Hematopoietic multipotent progenitor cell treated with erythropoietin and hydrocortisone succinate and interleukin-3 and kit ligand, for 8 days (in vitro differentiated cells): ENCODE data around the gene NNT.
"Not testable (repeated sequence)": the region's sequence is repeated elsewhere in the genome, so short reads cannot be mapped to it uniquely, and the experiment has no call there.

Experiments used
- DNase-seq: peaks from one replicate; pipeline ENCODE4 v3.0.0-alpha.2; 2015

Gene NNT

GRCh38 chr5:43728581-43728980 lies 125.6 kb downstream of the NNT start:
- DNase-seq, result no peak

- DNase-seq, result peak; percentile 39
Measured at GRCh38 chr5:43729846-43730478, 127.0 kb downstream of the NNT start.

- DNase-seq, result no peak
Measured at GRCh38 chr5:43730832-43731342, 127.9 kb downstream of the NNT start.

- DNase-seq, result no peak
Measured at GRCh38 chr5:43731573-43731972, 128.6 kb downstream of the NNT start.

- not testable (repeated sequence) for DNase-seq
Measured at GRCh38 chr5:43745923-43746548, 143.1 kb downstream of the NNT start.

- no peak for DNase-seq
Measured at GRCh38 chr5:43750809-43751208, 147.8 kb downstream of the NNT start.

GRCh38 chr5:43753069-43753468 lies 150.1 kb downstream of the NNT start:
- DNase-seq, result no peak
